IPS DF 6.9 (cell line): ENCODE data around the gene PROB1.

Source experiments
- DNase-seq: peaks from one replicate; pipeline ENCODE4 v3.0.0-alpha.2; 2013; ENCODE audit warnings: low read depth, low spot score
- H3K27ac ChIP-seq: one replicate; pipeline ENCODE4 v1.5.1; 2013; ENCODE audit warnings: low read length, control low read depth
- H3K27me3 ChIP-seq: 2 replicates; pipeline ENCODE4 v1.6.1; 2013; ENCODE audit warnings: mild to moderate bottlenecking, low read length; ENCODE audit not compliant: control insufficient read depth, insufficient read depth
- H3K36me3 ChIP-seq: 2 replicates; pipeline ENCODE4 v1.6.1; 2013; ENCODE audit warnings: low read length; ENCODE audit not compliant: control insufficient read depth, insufficient read depth
- H3K4me1 ChIP-seq: 2 replicates; pipeline ENCODE4 v1.6.1; 2013; ENCODE audit warnings: low read length; ENCODE audit not compliant: control insufficient read depth, insufficient read depth
- H3K4me3 ChIP-seq: 2 replicates; pipeline ENCODE4 v1.5.1; 2013; ENCODE audit warnings: mild to moderate bottlenecking, low read length
- H3K9me3 ChIP-seq: 2 replicates; pipeline ENCODE4 v1.6.1; 2013; ENCODE audit warnings: low read length, inconsistent platforms; ENCODE audit not compliant: control insufficient read depth, insufficient read depth
- WGBS: extraction: QIAGEN DNeasy Blood & Tissue Kit; methylation state at CpG from one replicate; pipeline ENCODE4 v1.1.7; 2013; ENCODE audit warnings: mixed read lengths, missing lambda C conversion rate; ENCODE audit not compliant: insufficient read length, insufficient coverage; 5-methylcytosine and 5-hydroxymethylcytosine counted together

The PROB1 gene

DNA sequence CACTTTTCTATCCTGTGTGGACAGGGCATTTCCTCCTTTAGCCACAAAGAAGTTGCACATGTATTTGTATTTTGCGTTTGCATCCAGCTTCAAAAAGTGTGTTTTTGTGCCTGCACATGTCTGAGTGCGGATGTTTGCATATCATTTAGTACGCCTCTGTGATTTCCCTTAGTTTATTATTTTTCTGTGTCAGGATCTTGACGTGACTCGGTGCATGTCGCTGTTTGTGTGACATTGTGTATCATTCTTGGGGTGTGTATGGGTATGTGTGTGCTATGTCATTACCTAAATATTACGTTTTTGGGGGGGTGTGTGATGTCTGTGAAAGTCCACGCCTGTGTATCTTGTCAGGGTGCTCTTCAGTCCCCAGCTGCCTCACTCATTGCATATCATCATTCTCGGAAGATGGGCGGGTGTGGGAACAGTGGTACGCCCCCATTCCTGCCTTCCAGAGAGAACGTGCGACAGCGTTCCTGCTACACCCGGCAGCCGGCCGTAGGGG, 53.7 kb downstream of the PROB1 start:
- no CpG with 5 or more reads among the region's 17 CpGs for WGBS
- H3K27ac ChIP-seq = no peak overlapping the region
- H3K9me3 ChIP-seq = no peaks in the 10 kb centered on the region
- H3K36me3 ChIP-seq = no peaks in the 10 kb centered on the region
- H3K4me1 ChIP-seq = no peaks in the 10 kb centered on the region
- no peak for DNase-seq
- peak overlapping the region; percentile 22; the same call in 1 of the 2 replicates for H3K4me3 ChIP-seq
- H3K27me3 ChIP-seq = no peaks in the 10 kb centered on the region
